Stimulated activated CD4-positive, alpha-beta T cell treated with anti-CD3 and anti-CD28 coated beads, Interleukin-4, amount 100 ng/mL, for 4 hours (primary cell): ENCODE measurements around the gene CYB5RL.
"Not testable (repeated sequence)": the region's sequence is repeated elsewhere in the genome, so short reads cannot be mapped to it uniquely, and the experiment has no call there.

Source experiments
- DNase-seq, 2 experiments: peaks; one replicate each; pipeline ENCODE4 v3.0.0-alpha.2; 2020

Gene CYB5RL

GRCh38 chr1:54225986-54226559, 26.2 kb upstream of the CYB5RL start:
- no peak for DNase-seq

- no peak for DNase-seq
Measured at GRCh38 chr1:54225378-54225777, 25.5 kb upstream of the CYB5RL start.

- DNase-seq, result no peak
Measured at GRCh38 chr1:54224233-54224632, 24.4 kb upstream of the CYB5RL start.

- no peak for DNase-seq
Measured at GRCh38 chr1:54223441-54224202, 23.8 kb upstream of the CYB5RL start.

- DNase-seq, result no peak
Measured at GRCh38 chr1:54222711-54223110, 22.9 kb upstream of the CYB5RL start.

- no peak for DNase-seq
Measured at GRCh38 chr1:54221867-54222484, 22.1 kb upstream of the CYB5RL start.

GRCh38 chr1:54221113-54221834, 21.4 kb upstream of the CYB5RL start:
- no peak for DNase-seq

GRCh38 chr1:54220004-54220811, 20.4 kb upstream of the CYB5RL start:
- no peak for DNase-seq

GRCh38 chr1:54219688-54220003, 19.8 kb upstream of the CYB5RL start:
- no peak for DNase-seq

- no peak for DNase-seq
Measured at GRCh38 chr1:54218883-54219687, 19.3 kb upstream of the CYB5RL start.

GRCh38 chr1:54215523-54215922, 15.7 kb upstream of the CYB5RL start:
- DNase-seq, result no peak

- DNase-seq, result no peak
Measured at GRCh38 chr1:54212872-54213271, 13.0 kb upstream of the CYB5RL start.

GRCh38 chr1:54207896-54208295, 8.1 kb upstream of the CYB5RL start:
- not testable (repeated sequence) for DNase-seq

- no peak for DNase-seq
Measured at GRCh38 chr1:54207287-54207686, 7.5 kb upstream of the CYB5RL start.

GRCh38 chr1:54204199-54204598, 4.4 kb upstream of the CYB5RL start:
- DNase-seq, result no peak

GRCh38 chr1:54200519-54200997, 728 bp upstream of the CYB5RL start:
- DNase-seq, result peak in 1 of 2 experiments; percentile 8

GRCh38 chr1:54199151-54199764, 572 bp downstream of the CYB5RL start:
- DNase-seq, result no peak

- no peak for DNase-seq
Measured at GRCh38 chr1:54193453-54193852, 6.4 kb downstream of the CYB5RL start.

- no peak for DNase-seq
Measured at GRCh38 chr1:54191525-54191924, 8.3 kb downstream of the CYB5RL start.

- no peak for DNase-seq
Measured at GRCh38 chr1:54190526-54190925, 9.3 kb downstream of the CYB5RL start.

GRCh38 chr1:54188291-54188690, 11.5 kb downstream of the CYB5RL start:
- DNase-seq, result no peak
